ENCODE data around the gene PRKN.

GRCh38 chr6:162576016-162576415, 151.6 kb downstream of the PRKN start:
- TF ChIP-seq EZH2phosphoT487 (IDR thresholded peaks at IDR 0.05; ENCODE audit: insufficient read depth, low read depth) (no peak), EZH2 (IDR thresholded peaks at IDR 0.05; ENCODE audit: insufficient read depth, poor library complexity, severe bottlenecking) (no peak)
